Smooth muscle cell (in vitro differentiated cells): Measurements from ENCODE around the gene TRIM65. TPM values are rescaled to one million over a fixed set of nuclear protein-coding genes. Genes with fewer than 3 reads are reported as not detected.
A peak's percentile ranks its signal among the peaks of the same experiment; 100 is the strongest.

Experiments
- DNase-seq: peaks from one replicate; lab custom pipeline; 2025; ENCODE audit not compliant: unreplicated experiment; lab: John Stamatoyannopoulos, UW
- H2AFZ ChIP-seq: fragments of 200-600 bp; sonication (generic); 2 replicates; pipeline ENCODE4 v1.6.0; 2016; ENCODE audit warnings: antibody characterized with exemption, low read depth, mild to moderate bottlenecking
- H3F3A ChIP-seq: fragments of 200-600 bp; sonication (generic); 2 replicates; pipeline ENCODE4 v1.6.0; 2017; ENCODE audit warnings: antibody characterized with exemption, low read depth
- H3K27ac ChIP-seq: fragments of 200-600 bp; sonication (generic); 2 replicates; pipeline ENCODE4 v1.5.1; 2016; ENCODE audit warnings: low read depth, mild to moderate bottlenecking
- H3K27me3 ChIP-seq: fragments of 200-600 bp; sonication (generic); 2 replicates; pipeline ENCODE4 v1.6.1; 2016; ENCODE audit warnings: low read depth, mild to moderate bottlenecking
- H3K36me3 ChIP-seq: fragments of 200-600 bp; sonication (generic); 2 replicates; pipeline ENCODE4 v1.5.1; 2016; ENCODE audit warnings: low read depth
- H3K4me1 ChIP-seq: fragments of 200-600 bp; sonication (generic); 2 replicates; pipeline ENCODE4 v1.5.1; 2016; ENCODE audit warnings: low read depth
- H3K4me2 ChIP-seq: fragments of 200-600 bp; sonication (generic); 2 replicates; pipeline ENCODE4 v1.6.0; 2016; ENCODE audit warnings: mild to moderate bottlenecking
- H3K4me3 ChIP-seq: fragments of 200-600 bp; sonication (generic); 2 replicates; pipeline ENCODE4 v1.5.1; 2016; ENCODE audit warnings: mild to moderate bottlenecking
- H3K79me2 ChIP-seq: fragments of 200-600 bp; sonication (generic); 2 replicates; pipeline ENCODE4 v1.6.0; 2016; ENCODE audit warnings: low read depth, mild to moderate bottlenecking
- H3K9ac ChIP-seq: fragments of 200-600 bp; sonication (generic); 2 replicates; pipeline ENCODE4 v1.6.0; 2016; ENCODE audit warnings: low read depth
- H3K9me3 ChIP-seq: fragments of 200-600 bp; sonication (generic); replicated peaks from 2 replicates; pipeline ENCODE4 v1.5.1; 2016; ENCODE audit warnings: low read depth
- H4K20me1 ChIP-seq: fragments of 200-600 bp; sonication (generic); 2 replicates; pipeline ENCODE4 v1.6.0; 2016; ENCODE audit warnings: low read depth
- CTCF ChIP-seq: fragments of 200-600 bp; sonication (generic); IDR thresholded peaks from 2 replicates; pipeline ENCODE4 v1.5.1; 2017; ENCODE audit warnings: borderline replicate concordance, mild to moderate bottlenecking, antibody characterized with exemption; ENCODE audit not compliant: insufficient read depth, poor library complexity, severe bottlenecking
- WGBS: methylation state at CpG from one replicate; pipeline ENCODE4 v1.1.7; 2016; ENCODE audit warnings: low lambda C conversion rate; 5-methylcytosine and 5-hydroxymethylcytosine counted together
- polyA plus RNA-seq: library from polyadenylated mRNA; unstranded; fragments of >200 nt; fragmentation: Nextera tagmentation; extraction: Ambion mirVana; gene quantifications from 2 replicates; pipeline ENCODE4 v1.2.1, GENCODE V29; 2016
- total RNA-seq: library from RNA; depleted of rRNA; stranded (reverse); fragments of >200 nt; gene quantifications from 2 replicates; pipeline ENCODE4 v1.2.3, GENCODE V29; 2014

The TRIM65 gene
- total and polyA plus RNA-seq, 2 experiments from 2014 or later = 13.3 to 17.4 TPM

DNA sequence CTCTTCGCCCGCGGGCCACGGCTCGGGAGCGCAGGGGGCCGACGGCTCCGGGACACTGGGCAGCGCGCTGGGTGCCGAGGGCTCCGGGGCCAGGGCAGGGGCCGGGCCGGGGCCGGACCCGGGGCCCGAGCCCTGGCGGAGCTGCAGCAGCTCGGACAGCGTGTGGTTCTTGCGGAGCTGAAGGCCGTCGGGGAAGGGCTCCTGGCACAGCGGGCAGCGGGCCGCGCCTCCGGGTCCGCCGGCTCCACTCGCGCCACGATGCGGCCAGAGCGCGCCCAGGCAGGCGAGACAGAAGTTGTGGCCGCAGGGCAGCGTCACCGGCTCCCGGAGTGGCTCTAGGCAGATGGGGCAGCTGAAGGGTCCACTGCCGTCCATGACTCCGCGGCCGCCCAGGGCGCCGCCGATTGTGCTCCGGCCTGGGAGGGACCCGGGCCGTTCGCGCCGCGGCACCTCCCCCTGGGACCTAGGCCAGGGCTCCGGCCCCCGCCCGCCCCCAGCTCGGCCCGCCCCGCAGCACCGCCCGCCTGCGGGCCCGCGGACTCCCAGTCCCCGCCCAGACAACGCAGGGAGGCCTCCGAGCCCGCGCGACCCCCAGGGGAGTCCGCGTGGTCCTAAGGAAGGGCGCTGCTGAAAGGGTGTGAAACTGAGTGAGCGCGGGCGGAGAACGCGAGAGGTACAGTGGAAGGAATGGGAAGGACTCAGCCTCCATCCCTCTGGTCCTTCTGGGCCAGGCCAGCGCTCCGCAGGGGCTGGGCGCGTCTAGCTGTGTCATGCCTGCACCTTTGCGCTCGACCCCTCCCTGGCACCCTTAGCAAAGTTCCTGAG, 18.4 kb downstream of the TRIM65 start, which contains the start of gene TRIM47:
TSS of gene TRIM47 (minus strand) at position 408 of the 825 bp plus-strand sequence. CDS start at position 375, 33 bp downstream.
- peak; percentile 15 for TF ChIP-seq CTCF
- Histone ChIP-seq H3K9me3 (no peaks in the 10 kb centered on the region), H3K27me3 (no peaks in the 10 kb centered on the region), H3K4me1 (peaks cover 11% of the 10 kb centered on the region), H3K9ac (peak within 1 kb of the TSS; percentile 77), H2AFZ (peak within 1 kb of the TSS; percentile 40), H3K36me3 (no peaks in the 10 kb centered on the region), H3K4me2 (peak within 1 kb of the TSS; percentile 88), H3K4me3 (peak within 1 kb of the TSS; percentile 52), H3F3A (peaks cover 16% of the 10 kb centered on the region), H4K20me1 (no peaks in the 10 kb centered on the region), H3K27ac (peak within 1 kb of the TSS; percentile 88), H3K79me2 (no peaks in the 10 kb centered on the region)
- 6% methylated on average over 67 of the region's 87 CpGs for WGBS
- peak; percentile 55 for DNase-seq

DNA sequence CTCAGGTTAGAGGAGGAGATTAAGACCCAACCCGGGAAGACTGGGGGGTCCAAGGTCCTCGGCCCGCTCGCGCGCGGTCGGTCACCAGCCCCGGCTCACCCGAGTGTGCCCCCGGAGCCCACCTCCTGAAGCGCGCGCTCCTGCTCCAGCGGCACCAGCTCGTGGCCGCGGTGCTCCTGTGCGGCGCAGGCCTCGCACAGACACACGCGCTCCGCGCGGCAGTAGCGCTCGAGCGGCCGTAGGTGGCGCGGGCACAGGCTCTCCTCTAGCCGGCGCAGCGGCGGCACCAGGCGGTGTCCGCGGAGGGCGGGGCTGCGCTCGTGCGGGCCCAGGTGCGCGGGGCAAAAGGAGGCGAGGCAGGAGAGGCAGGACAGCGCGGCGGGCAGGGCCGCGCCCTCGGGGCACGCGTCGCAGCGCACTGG, 19.0 kb downstream of the TRIM65 start:
- H3K27ac ChIP-seq = peak overlapping the region; percentile 88
- no peaks in the 10 kb centered on the region for H4K20me1 ChIP-seq
- WGBS = 1% methylated on average over 54 of the region's 56 CpGs
- H3K36me3 ChIP-seq = no peaks in the 10 kb centered on the region
- peaks cover 16% of the 10 kb centered on the region for H3F3A ChIP-seq
- peak overlapping the region; percentile 52 for H3K4me3 ChIP-seq
- H3K9me3 ChIP-seq = no peaks in the 10 kb centered on the region
- H3K79me2 ChIP-seq = no peaks in the 10 kb centered on the region
- H3K4me2 ChIP-seq = peak overlapping the region; percentile 88
- peak; percentile 62 for DNase-seq
- no peaks in the 10 kb centered on the region for H3K27me3 ChIP-seq
- H3K4me1 ChIP-seq = peaks cover 11% of the 10 kb centered on the region
- peak overlapping the region; percentile 40 for H2AFZ ChIP-seq
- TF ChIP-seq CTCF = peak; percentile 35
- H3K9ac ChIP-seq = peak overlapping the region; percentile 77

DNA sequence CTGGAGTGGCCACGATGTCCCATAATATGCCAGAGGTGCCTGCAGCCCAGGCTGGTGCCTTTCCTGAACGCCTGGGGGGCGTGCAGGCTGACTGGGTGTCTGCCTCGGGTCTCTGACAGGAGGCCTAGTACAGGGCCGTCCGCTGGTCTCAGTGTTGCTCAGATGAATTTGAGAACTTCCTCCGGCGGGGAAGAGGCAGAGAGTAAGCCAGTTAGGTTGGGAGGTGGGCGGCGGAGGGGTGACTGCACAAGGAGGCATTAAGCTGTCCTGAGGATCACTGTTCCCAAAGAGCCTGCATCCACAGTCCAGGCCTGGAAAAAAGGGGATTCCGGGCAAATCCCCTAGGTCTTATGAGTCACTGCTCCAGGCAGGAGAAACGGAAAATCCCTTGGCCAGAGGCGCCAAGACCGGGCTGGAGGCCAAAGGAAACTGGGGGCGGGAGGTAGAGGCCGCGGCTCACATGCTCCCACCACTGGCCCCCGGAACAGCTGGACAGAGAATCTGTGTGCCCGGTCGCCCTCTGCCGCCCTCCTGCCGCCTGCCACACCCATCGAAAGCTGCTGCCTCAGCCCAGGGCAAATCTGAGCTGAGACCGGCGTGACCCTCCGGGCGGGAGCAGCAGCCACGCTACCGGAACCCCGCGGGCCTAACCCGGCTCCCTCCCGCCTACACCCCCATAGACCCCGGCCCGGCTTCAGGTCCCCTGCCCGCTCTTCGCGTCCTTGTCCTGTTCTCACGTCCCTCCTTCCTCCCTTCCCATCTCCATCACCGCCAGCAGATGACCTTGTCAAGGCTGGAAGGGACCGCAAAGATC, 19.6 kb downstream of the TRIM65 start:
- Histone ChIP-seq H3K4me3 (peak overlapping the region; percentile 52), H2AFZ (peak overlapping the region; percentile 40), H3K9ac (peak overlapping the region; percentile 77), H3K27ac (peak overlapping the region; percentile 88), H3K36me3 (no peaks in the 10 kb centered on the region), H3K4me1 (peaks cover 11% of the 10 kb centered on the region), H3K79me2 (no peaks in the 10 kb centered on the region), H3K4me2 (peak overlapping the region; percentile 88), H3K27me3 (no peaks in the 10 kb centered on the region), H3K9me3 (no peaks in the 10 kb centered on the region), H4K20me1 (no peaks in the 10 kb centered on the region), H3F3A (peaks cover 16% of the 10 kb centered on the region)
- TF ChIP-seq CTCF = no peak
- DNase-seq = peak; percentile 84
- 11% methylated on average over 37 of the region's 41 CpGs for WGBS
